Mucosa of gallbladder (tissue), 1 donor: ENCODE results near the gene RPL5. TPM values are rescaled to one million over a fixed set of nuclear protein-coding genes. Genes with fewer than 3 reads are reported as not detected.

Experiments used
- total RNA-seq: library from RNA; stranded (reverse); gene quantifications from one replicate; pipeline ENCODE4 v1.2.1, GENCODE V29; 2021
- donor health status: DM: no; HTN: no; CAD: no.

RPL5 gene
- total RNA-seq, 1 donor from 2014 or later: 695 TPM

Other genes starting within 250 kb of the RPL5 start
- gene EVI5, start 46.9 kb upstream of the RPL5 start, total RNA-seq: 39.2 TPM
- gene DIPK1A, start 129.4 kb downstream of the RPL5 start, total RNA-seq: 17.8 TPM
- 24.3 TPM for gene MTF2, start 247.2 kb downstream of the RPL5 start, total RNA-seq